Thymus (tissue), 11 donors: ENCODE results near the gene LRRC47. TPM values are rescaled to one million over a fixed set of nuclear protein-coding genes. Genes with fewer than 3 reads are reported as not detected.
A peak's percentile ranks its signal among the peaks of the same experiment; 100 is the strongest.

Source experiments
- DNase-seq, 9 donors: peaks; one replicate each; pipeline ENCODE4 v3.0.0-alpha.2; 2013; ENCODE audit warnings: low spot score in 9 of 9, low read depth in 6 of 9, missing footprints in 1 of 9
- H3K27ac ChIP-seq, 2 donors: one replicate each; pipeline ENCODE4 v1.5.1; 2013; ENCODE audit warnings: control low read depth in 1 of 2, low read depth in 1 of 2, low read length in 1 of 2, mild to moderate bottlenecking in 1 of 2, moderate library complexity in 1 of 2
- H3K27me3 ChIP-seq, 2 donors: one replicate each; pipeline ENCODE4 v1.5.1; 2013; ENCODE audit warnings: low read length in 1 of 2; ENCODE audit not compliant: control insufficient read depth in 2 of 2, insufficient read depth in 1 of 2
- H3K36me3 ChIP-seq, 2 donors: one replicate each; pipeline ENCODE4 v1.5.1; 2013; ENCODE audit warnings: low read length in 1 of 2, mild to moderate bottlenecking in 1 of 2, moderate library complexity in 1 of 2; ENCODE audit not compliant: control insufficient read depth in 2 of 2, insufficient read depth in 2 of 2
- H3K4me1 ChIP-seq, 2 donors: one replicate each; pipeline ENCODE4 v1.5.1; 2013; ENCODE audit warnings: low read length in 2 of 2; ENCODE audit not compliant: control insufficient read depth in 2 of 2, insufficient read depth in 2 of 2
- H3K4me3 ChIP-seq, 2 donors: one replicate each; pipeline ENCODE4 v1.5.1; 2013; ENCODE audit warnings: low read length in 2 of 2, control low read depth in 1 of 2, mild to moderate bottlenecking in 1 of 2
- H3K9me3 ChIP-seq, 2 donors: one replicate each; pipeline ENCODE4 v1.5.1; 2013; ENCODE audit warnings: low read length in 1 of 2, mild to moderate bottlenecking in 1 of 2; ENCODE audit not compliant: control insufficient read depth in 2 of 2, insufficient read depth in 1 of 2
- WGBS: extraction: QIAGEN DNeasy Blood & Tissue Kit; methylation state at CpG from one replicate; pipeline ENCODE4 v1.1.7; 2013; 5-methylcytosine and 5-hydroxymethylcytosine counted together
- polyA plus RNA-seq: library from polyadenylated mRNA; stranded (reverse); fragments of 200-250 nt; gene quantifications from one replicate; pipeline ENCODE4 v1.2.3, GENCODE V29; 2013
- total RNA-seq: library from RNA; stranded (reverse); fragments of 120-200 nt; gene quantifications from one replicate; pipeline ENCODE4 v1.2.4, GENCODE V29; 2013
- donor health status: healthy.

LRRC47 gene
- total and polyA plus RNA-seq, 2 donors: 20.6 to 30.6 TPM

DNA sequence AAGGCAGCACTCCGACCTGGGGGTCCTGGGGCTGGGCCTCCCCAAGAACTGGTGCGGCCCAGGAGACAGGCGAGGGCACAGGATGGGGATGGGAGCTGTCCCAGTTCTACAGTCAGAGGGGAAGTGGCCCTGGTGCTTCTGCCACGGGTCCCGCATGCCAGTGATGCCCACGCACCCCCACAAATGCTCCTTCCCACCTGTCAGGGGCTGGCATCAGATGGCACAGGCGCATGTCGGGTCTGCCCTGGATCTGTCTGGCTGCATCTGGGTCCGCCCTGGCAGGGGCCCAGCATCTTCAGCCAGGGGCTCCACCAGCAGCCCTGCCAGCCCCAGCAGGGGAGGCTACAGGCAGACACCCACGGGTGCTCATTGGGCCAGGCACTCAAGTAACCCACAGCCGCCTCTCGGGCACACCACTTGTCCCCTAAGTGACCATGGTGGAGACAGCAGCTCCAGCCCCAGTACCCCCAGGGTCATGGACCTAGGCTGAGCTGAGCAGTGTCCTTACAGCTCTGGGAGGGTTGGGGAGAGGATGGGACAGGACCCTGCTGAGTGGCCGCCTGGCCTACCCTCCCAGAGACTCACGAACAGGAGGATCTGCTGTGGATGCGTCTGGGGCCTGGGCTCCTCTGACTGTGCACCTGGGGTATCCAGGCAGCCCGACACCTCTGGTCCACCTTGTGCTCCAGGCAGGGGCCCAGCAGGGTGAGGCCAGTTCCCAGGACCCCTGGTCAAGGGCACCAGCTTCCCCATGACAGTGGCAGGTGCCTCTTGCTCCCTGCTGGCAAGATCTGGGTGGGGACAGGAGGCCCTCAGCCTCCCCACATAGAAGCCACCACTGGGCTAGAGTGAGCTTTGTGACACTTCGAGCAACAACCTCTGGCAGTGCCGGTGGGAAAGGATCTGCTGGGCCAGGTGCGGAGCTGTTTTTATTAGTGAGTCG lies 18.4 kb downstream of the LRRC47 start:
- H3K9me3 ChIP-seq: no peaks in the 10 kb centered on the region
- no peak overlapping the region for H3K4me3 ChIP-seq
- H3K27me3 ChIP-seq: peaks cover under 1 to 14% of the 10 kb centered on the region in 2 donors
- peaks cover 0 to 12% of the 10 kb centered on the region in 2 donors for H3K4me1 ChIP-seq
- H3K27ac ChIP-seq: no peak overlapping the region
- 94% methylated on average over 20 of the region's 20 CpGs for WGBS
- peaks cover 33 to 43% of the 10 kb centered on the region in 2 donors for H3K36me3 ChIP-seq
- no peak for DNase-seq

- Histone ChIP-seq H3K36me3 (peaks cover 27 to 35% of the 10 kb centered on the region in 2 donors), H3K4me3 (no peak overlapping the region), H3K9me3 (no peaks in the 10 kb centered on the region), H3K4me1 (peaks cover under 1 to 13% of the 10 kb centered on the region in 2 donors), H3K27me3 (peaks cover 5 to 17% of the 10 kb centered on the region in 2 donors), H3K27ac (no peak overlapping the region)
- WGBS: 93% methylated on average over 10 of the region's 10 CpGs
- no peak for DNase-seq
Measured at GRCh38 chr1:3777078-3777547, 19.2 kb downstream of the LRRC47 start.

GRCh38 chr1:3776231-3776961 lies 19.9 kb downstream of the LRRC47 start:
- Histone ChIP-seq H3K36me3 (peaks cover 22 to 28% of the 10 kb centered on the region in 2 donors), H3K27me3 (peaks cover 9 to 25% of the 10 kb centered on the region in 2 donors), H3K9me3 (no peaks in the 10 kb centered on the region), H3K4me1 (peaks cover 8 to 20% of the 10 kb centered on the region in 2 donors), H3K4me3 (no peak overlapping the region), H3K27ac (no peak overlapping the region)
- 92% methylated on average over 21 of the region's 21 CpGs for WGBS
- no peak for DNase-seq

GRCh38 chr1:3775490-3776230 lies 20.6 kb downstream of the LRRC47 start:
- Histone ChIP-seq H3K27me3 (peaks cover 13 to 32% of the 10 kb centered on the region in 2 donors), H3K27ac (no peak overlapping the region), H3K4me3 (no peak overlapping the region), H3K9me3 (no peaks in the 10 kb centered on the region), H3K4me1 (peaks cover 11 to 23% of the 10 kb centered on the region in 2 donors), H3K36me3 (peaks cover 16 to 20% of the 10 kb centered on the region in 2 donors)
- peak in 5 of 9 donors; percentile 26 to 70 (median 57) for DNase-seq
- WGBS: 33% methylated on average over 27 of the region's 27 CpGs

DNA sequence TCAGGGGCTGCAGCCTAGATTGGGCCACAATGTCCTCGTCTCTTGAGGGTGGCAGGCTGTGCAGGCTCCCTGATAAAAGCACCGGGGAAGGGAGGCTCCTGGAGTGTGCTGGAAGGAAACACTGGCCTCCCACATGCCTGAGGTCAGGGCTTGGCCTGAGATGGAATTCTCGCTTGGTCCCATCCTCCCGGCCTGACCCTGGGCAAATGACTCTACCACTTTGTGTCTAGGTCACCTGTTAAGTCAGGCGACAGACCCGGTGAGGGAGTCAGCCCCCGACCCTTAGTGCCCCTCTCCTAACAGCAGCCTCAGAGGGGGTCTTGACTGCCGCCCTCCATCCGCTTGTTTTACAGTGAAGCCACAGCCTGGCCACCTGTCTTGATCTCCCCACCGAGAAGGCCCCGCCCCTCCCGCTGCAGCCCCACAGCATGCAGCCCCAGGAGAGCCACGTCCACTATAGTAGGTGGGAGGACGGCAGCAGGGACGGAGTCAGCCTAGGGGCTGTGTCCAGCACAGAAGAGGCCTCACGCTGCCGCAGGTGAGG lies 21.3 kb downstream of the LRRC47 start:
- H3K27me3 ChIP-seq: peaks cover 17 to 38% of the 10 kb centered on the region in 2 donors
- H3K27ac ChIP-seq: no peak overlapping the region
- no peak overlapping the region for H3K4me3 ChIP-seq
- no peaks in the 10 kb centered on the region for H3K9me3 ChIP-seq
- WGBS: 73% methylated on average over 17 of the region's 17 CpGs
- no peak for DNase-seq
- H3K36me3 ChIP-seq: peaks cover 13 to 15% of the 10 kb centered on the region in 2 donors
- peaks cover 11 to 23% of the 10 kb centered on the region in 2 donors for H3K4me1 ChIP-seq

DNA sequence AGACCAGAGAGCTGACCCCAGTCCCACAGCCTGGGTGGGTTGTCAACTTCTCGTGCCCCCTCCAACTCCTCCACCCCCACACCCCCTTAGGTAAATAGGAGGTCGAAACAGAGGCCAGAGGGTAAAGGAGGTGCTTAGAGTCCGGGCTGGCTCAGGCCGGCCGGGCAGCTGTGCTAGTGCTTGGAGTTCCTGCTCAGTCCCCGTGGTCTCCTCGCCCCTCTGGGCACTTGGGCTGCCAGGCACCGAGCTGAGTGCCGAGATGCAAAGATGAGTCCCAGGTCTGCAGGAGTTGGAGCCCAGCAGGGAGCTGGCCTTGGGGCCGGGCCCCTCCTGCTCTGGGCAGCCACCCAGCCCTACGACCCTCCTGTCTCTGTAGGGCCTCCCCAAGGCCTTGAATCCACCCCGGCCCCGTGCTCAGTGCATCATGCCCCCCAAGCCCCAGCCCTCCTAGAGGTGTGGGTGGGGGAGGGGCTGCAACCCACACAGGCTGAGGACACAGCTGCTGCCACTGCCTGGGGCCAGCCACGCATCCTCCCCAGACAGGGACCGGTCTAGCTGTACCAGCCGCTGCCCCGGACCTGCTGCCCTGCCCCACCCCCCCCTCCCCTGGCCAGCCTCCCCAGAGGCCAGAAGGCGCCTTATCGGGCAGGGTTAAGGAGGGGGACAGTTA lies 21.9 kb downstream of the LRRC47 start:
- DNase-seq: no peak
- H3K4me1 ChIP-seq: peaks cover 11 to 23% of the 10 kb centered on the region in 2 donors
- 98% methylated on average over 19 of the region's 19 CpGs for WGBS

GRCh38 chr1:3773572-3774275 lies 22.6 kb downstream of the LRRC47 start:
- Histone ChIP-seq H3K4me3 (no peak overlapping the region), H3K36me3 (peaks cover 0 to 2% of the 10 kb centered on the region in 2 donors), H3K4me1 (peaks cover 11 to 23% of the 10 kb centered on the region in 2 donors), H3K27ac (no peak overlapping the region), H3K27me3 (peaks cover 17 to 41% of the 10 kb centered on the region in 2 donors), H3K9me3 (no peaks in the 10 kb centered on the region)
- no peak for DNase-seq
- WGBS: 94% methylated on average over 16 of the region's 16 CpGs

More for the DNA sequence above, 21.9 kb downstream of the LRRC47 start:
- Histone ChIP-seq H3K36me3 (peaks cover 7 to 9% of the 10 kb centered on the region in 2 donors), H3K9me3 (no peaks in the 10 kb centered on the region), H3K4me3 (no peak overlapping the region), H3K27me3 (peaks cover 17 to 39% of the 10 kb centered on the region in 2 donors), H3K27ac (no peak overlapping the region)
